Rectal smooth muscle tissue (tissue), 1 donor: ENCODE results near the gene HTR1B.

Source experiments
- H3K27ac ChIP-seq: one replicate; pipeline ENCODE4 v1.7.0; 2013; ENCODE audit warnings: low read depth, low read length, inconsistent platforms
- H3K27me3 ChIP-seq: one replicate; pipeline ENCODE4 v1.7.0; 2013; ENCODE audit warnings: low read length; ENCODE audit not compliant: control insufficient read depth, insufficient read depth
- H3K36me3 ChIP-seq: one replicate; pipeline ENCODE4 v1.7.0; 2013; ENCODE audit warnings: low read length; ENCODE audit not compliant: control insufficient read depth, insufficient read depth
- H3K4me1 ChIP-seq: one replicate; pipeline ENCODE4 v1.7.0; 2013; ENCODE audit warnings: low read length; ENCODE audit not compliant: control insufficient read depth, insufficient read depth
- H3K4me3 ChIP-seq: one replicate; pipeline ENCODE4 v1.7.0; 2013; ENCODE audit warnings: low read length
- H3K9ac ChIP-seq: one replicate; pipeline ENCODE4 v1.7.0; 2013; ENCODE audit warnings: low read length

The HTR1B gene

DNA sequence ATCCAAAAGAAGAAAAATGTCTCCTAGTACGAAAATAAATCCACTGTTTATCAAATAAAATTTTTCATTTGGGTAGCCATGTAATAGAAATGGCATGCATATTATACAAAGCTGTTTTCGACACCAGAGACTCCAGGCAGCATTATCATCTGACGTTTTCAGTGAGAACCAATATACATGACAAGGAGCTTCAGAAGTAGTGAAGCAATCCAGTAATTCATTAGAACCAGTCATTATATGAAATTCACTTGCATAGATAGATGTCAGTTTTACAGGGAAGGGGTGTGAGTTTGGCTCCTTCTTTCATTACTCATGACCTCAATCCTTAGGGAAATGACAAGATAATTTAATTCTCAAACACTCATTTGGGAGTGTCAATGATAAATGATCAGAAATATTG is 14.7 kb downstream of the HTR1B start:
- Histone ChIP-seq H3K4me3 (no peak overlapping the region), H3K27ac (no peak overlapping the region), H3K27me3 (no peaks in the 10 kb centered on the region), H3K36me3 (no peaks in the 10 kb centered on the region), H3K9ac (no peak overlapping the region), H3K4me1 (no peaks in the 10 kb centered on the region)

DNA sequence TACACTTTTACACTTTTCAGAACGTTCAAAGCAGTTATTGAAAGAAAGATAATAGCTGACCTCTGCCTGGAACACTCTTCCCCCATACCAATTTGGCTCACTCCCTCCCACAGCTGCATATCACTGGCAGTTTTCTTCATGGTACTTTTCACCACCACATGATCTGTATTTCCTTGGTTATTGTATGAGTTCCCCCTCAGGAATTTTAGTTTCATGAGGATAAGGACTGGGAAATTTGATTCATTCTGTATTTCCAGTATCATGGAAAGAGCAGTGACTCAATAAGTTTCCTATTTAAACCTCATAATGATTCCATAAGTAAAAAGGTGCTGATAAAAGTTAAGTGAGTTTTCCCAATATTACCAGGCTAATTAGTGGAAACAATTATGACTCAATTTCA is 16.0 kb downstream of the HTR1B start:
- no peak overlapping the region for H3K9ac ChIP-seq
- H3K27me3 ChIP-seq: no peaks in the 10 kb centered on the region
- no peaks in the 10 kb centered on the region for H3K4me1 ChIP-seq

DNA sequence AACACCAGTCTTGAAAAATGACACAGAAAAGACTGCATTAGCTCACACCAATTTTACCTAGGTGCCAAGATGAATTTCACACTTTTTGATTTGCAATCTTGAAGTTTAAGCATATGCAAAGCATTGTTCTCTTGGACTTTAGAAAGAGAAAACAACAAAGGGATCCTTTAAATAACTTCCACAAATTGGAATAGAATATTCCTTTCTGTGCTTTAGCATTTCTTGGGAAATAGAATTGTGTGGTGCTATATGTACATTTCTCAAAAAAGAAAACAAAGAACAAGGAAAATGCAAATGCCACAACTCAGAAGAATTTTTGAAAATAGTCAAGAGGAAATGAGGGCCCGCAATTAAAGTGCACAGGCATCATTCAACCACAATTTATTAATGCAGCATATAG is 17.0 kb downstream of the HTR1B start:
- Histone ChIP-seq H3K27ac (no peak overlapping the region), H3K27me3 (no peaks in the 10 kb centered on the region)

More for the DNA sequence above, 16.0 kb downstream of the HTR1B start:
- Histone ChIP-seq H3K36me3 (no peaks in the 10 kb centered on the region), H3K27ac (no peak overlapping the region), H3K4me3 (no peak overlapping the region)

DNA sequence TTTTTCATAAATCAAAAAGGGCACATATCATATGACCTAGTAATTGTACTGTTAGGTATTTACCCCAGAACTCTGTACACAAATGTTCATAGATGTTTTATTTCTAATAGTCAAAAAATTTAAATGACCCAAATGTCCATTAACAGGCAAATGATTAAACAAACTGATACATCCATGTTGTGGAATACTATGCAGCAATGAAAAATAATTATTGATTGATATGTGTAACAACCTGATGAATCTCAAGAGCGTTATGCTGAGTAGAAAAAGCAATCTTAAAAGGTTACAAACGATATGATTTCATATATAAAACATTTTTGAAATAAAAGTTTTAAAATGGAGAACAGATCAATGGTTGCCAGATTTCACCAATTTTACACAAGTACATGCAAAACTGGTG is 18.1 kb downstream of the HTR1B start:
- Histone ChIP-seq H3K27ac (no peak overlapping the region), H3K4me1 (no peaks in the 10 kb centered on the region), H3K27me3 (no peaks in the 10 kb centered on the region), H3K9ac (no peak overlapping the region), H3K4me3 (no peak overlapping the region), H3K36me3 (no peaks in the 10 kb centered on the region)

More for the DNA sequence above, 17.0 kb downstream of the HTR1B start:
- Histone ChIP-seq H3K9ac (no peak overlapping the region), H3K4me3 (no peak overlapping the region), H3K4me1 (no peaks in the 10 kb centered on the region), H3K36me3 (no peaks in the 10 kb centered on the region)

DNA sequence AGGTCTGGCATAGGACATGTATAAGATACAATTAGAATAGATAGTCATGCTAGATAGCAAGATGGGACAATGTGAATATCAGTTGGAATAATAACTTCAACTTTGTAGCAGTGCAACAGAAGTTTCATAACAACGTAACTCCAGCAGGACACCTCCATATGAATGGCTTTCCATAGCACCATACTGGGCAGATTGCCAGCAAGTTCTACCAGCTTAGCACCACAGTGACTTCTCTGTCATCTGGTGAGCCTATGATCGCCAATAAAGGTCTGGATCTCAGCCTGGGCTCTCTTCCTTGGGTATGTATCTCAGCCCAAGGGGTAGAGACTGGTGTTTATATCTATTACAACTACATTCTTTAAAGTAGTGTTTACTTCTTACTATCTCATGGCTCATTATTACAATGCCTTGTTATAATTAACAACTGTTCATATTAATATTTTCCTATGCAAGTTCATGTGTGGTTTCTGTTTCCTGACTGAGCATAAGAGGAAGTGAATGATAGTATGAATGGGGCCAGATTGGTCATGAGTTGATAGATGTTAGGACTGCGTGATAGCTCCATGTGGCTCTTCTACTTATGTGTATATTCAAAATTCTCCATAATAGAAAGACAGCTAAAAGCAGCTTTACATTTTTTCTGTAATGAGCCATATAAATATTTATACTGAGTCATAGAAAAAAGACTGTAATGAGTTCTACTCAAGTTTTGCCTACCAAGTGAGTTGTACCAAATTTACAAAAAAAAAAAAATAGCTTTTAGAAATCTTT is 22.9 kb downstream of the HTR1B start:
- Histone ChIP-seq H3K4me3 (no peak overlapping the region), H3K36me3 (no peaks in the 10 kb centered on the region), H3K27ac (no peak overlapping the region), H3K9ac (no peak overlapping the region), H3K4me1 (no peaks in the 10 kb centered on the region), H3K27me3 (no peaks in the 10 kb centered on the region)

DNA sequence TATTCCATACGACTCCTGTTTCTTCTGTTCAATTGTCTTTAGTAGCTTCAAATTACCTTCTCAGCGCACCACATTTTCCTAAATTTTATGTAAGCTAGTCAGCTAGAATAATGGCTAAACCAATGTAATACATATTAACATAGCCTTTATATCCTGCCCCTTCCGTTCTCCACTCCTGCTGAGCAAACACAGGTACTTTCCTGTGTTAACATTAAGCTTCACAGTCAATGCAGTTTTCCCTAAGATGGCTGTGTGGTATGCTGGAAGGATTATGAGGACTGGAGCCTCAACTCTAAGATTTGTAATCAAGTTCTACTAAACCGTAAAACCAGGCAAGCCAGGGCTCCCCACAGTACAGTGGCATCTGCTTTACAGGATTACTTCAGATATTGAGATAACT is 29.4 kb downstream of the HTR1B start:
- Histone ChIP-seq H3K9ac (no peak overlapping the region), H3K4me3 (no peak overlapping the region), H3K27ac (no peak overlapping the region), H3K36me3 (no peaks in the 10 kb centered on the region), H3K27me3 (no peaks in the 10 kb centered on the region), H3K4me1 (no peaks in the 10 kb centered on the region)

DNA sequence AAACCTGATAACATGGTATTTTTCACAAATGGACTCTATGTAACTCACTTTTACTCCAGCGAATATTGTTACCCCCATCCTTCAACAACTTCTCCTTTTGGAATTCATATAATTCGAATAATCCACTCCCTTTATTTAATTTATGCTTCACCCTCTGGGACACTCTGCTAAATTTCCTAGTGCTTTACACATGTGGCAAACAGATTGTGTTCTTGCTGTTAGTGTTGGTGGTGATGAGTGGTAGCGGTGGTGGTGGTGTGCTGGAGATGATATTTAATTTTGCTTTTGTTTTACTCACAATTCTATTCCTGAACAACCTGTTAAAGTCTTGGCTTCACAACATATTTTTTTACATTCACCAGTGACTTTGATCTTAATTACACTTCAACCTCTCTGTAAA is 32.8 kb downstream of the HTR1B start:
- Histone ChIP-seq H3K4me3 (no peak overlapping the region), H3K9ac (no peak overlapping the region), H3K4me1 (no peaks in the 10 kb centered on the region), H3K36me3 (no peaks in the 10 kb centered on the region), H3K27me3 (no peaks in the 10 kb centered on the region), H3K27ac (no peak overlapping the region)

DNA sequence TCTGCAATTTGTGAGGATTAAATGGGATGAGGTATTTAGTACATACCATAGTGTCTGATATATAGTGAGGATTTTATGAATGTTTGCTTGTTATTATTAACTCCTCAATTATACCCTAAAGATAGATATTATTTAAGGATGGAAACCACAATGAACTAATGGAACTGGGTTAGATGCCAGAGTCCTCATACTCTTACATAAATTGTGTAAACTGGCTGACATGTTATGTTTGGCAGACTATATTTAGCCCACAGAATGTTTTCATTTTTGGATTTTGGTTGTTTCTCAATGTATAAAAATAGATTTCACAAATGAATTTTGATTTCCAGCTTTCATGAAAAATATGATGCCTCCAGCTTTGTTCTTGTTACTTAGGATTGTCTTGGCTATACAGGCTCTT is 37.6 kb downstream of the HTR1B start:
- no peaks in the 10 kb centered on the region for H3K4me1 ChIP-seq
- no peak overlapping the region for H3K4me3 ChIP-seq
- H3K9ac ChIP-seq: no peak overlapping the region
- no peaks in the 10 kb centered on the region for H3K36me3 ChIP-seq
- no peak overlapping the region for H3K27ac ChIP-seq
- H3K27me3 ChIP-seq: no peaks in the 10 kb centered on the region

DNA sequence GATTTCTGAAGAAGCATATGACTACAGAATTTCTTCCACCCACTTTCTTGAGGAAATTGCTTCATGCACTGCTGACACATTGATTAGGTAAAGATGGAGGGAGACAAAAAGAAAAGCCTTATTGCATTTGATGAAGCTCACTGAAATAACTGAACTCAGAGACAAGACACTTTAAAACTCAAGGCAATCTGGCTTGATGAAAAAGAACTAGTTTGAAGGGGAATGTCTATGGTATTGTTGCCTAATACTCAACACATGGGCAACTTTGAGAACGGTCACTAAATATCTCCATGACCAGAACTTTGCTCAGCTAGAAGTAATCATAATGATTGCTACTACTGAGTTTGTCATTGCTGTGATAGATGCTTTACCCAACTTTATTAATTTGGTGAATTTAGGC is 38.1 kb downstream of the HTR1B start:
- H3K27ac ChIP-seq: no peak overlapping the region
- H3K4me3 ChIP-seq: no peak overlapping the region
- H3K27me3 ChIP-seq: no peaks in the 10 kb centered on the region
- no peaks in the 10 kb centered on the region for H3K36me3 ChIP-seq
- no peaks in the 10 kb centered on the region for H3K4me1 ChIP-seq
- no peak overlapping the region for H3K9ac ChIP-seq

DNA sequence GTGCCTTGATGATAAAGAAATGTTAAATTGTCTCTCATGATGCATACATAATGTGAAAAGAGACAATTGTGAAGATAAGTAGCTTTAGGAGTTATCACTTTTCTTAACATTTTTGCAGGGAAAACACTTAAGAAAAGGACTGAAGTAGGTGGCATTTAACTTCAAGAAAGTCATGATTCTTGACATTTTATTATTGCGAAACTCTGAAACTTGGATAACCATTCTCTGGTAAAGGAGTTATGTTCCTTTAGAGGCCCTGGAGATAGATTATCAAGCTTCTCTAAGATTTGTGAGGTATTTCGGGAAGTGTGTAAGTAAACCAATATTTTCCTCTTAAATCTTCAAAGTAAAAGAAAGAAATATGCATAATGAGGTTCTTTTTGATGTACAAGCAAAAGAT is 38.5 kb downstream of the HTR1B start:
- Histone ChIP-seq H3K27me3 (no peaks in the 10 kb centered on the region), H3K9ac (no peak overlapping the region), H3K4me1 (no peaks in the 10 kb centered on the region), H3K36me3 (no peaks in the 10 kb centered on the region), H3K4me3 (no peak overlapping the region), H3K27ac (no peak overlapping the region)

DNA sequence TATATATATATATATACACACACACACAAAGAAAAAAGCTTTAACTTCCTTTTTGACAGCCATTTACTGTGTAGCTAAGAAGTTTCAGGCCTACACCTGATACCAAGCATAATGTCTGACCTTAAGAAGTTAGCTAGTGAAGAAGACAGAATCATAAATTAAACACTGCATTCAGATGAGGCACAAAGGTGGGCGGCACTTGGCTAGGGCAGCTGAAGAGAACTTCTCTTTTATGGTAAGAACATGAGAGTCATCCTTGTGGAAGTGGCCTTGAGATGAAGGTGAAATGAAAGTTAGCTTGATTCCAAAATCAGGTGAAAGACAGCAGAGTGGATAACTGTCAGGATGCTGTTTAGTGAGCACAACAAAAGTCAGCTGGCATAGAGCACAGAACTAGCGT is 46.5 kb downstream of the HTR1B start:
- Histone ChIP-seq H3K27me3 (no peaks in the 10 kb centered on the region), H3K36me3 (no peaks in the 10 kb centered on the region), H3K4me1 (no peaks in the 10 kb centered on the region), H3K27ac (no peak overlapping the region), H3K9ac (no peak overlapping the region), H3K4me3 (no peak overlapping the region)

DNA sequence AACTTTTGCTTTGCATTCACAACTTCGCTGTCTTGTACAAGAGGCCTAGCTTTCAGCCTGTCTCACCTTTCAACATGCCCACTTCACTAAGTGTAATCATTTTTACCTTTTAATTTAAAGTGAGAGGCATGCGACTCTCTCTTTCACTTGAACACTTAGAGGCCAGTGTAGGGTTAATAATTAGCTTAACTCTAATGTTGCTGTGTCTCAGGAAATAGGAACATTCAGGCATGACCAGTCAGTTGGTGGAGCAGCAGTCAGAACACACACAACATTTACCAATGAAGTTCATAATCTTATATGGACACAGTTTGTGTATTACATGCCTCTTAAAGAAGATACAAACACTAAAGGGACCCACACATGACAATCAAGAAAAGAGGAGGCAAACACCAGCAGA is 47.6 kb downstream of the HTR1B start:
- Histone ChIP-seq H3K36me3 (no peaks in the 10 kb centered on the region), H3K4me1 (no peaks in the 10 kb centered on the region), H3K27ac (no peak overlapping the region), H3K9ac (no peak overlapping the region), H3K27me3 (no peaks in the 10 kb centered on the region), H3K4me3 (no peak overlapping the region)
